Left renal cortex interstitium (tissue), 4 donors: ENCODE data around the gene RPS6KL1. TPM values are rescaled to one million over a fixed set of nuclear protein-coding genes. Genes with fewer than 3 reads are reported as not detected.
A peak's percentile ranks its signal among the peaks of the same experiment; 100 is the strongest.

ENCODE experiments used
- DNase-seq, 4 donors: peaks; one replicate each; pipeline ENCODE4 v3.0.0-alpha.2; 2013; ENCODE audit warnings: low read depth in 4 of 4, low spot score in 2 of 4, missing footprints in 1 of 4
- polyA plus RNA-seq, 4 donors: library from polyadenylated mRNA; unstranded; fragments of 120-200 nt; gene quantifications; one replicate each; pipeline ENCODE4 v1.2.1, GENCODE V29; 2013; ENCODE audit not compliant: insufficient read length in 4 of 4

Gene RPS6KL1, protein sequence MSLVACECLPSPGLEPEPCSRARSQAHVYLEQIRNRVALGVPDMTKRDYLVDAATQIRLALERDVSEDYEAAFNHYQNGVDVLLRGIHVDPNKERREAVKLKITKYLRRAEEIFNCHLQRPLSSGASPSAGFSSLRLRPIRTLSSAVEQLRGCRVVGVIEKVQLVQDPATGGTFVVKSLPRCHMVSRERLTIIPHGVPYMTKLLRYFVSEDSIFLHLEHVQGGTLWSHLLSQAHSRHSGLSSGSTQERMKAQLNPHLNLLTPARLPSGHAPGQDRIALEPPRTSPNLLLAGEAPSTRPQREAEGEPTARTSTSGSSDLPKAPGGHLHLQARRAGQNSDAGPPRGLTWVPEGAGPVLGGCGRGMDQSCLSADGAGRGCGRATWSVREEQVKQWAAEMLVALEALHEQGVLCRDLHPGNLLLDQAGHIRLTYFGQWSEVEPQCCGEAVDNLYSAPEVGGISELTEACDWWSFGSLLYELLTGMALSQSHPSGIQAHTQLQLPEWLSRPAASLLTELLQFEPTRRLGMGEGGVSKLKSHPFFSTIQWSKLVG
- polyA plus RNA-seq = 1 to 10 TPM; 1.0 to 2.1 (median 1.7) TPM

DNA sequence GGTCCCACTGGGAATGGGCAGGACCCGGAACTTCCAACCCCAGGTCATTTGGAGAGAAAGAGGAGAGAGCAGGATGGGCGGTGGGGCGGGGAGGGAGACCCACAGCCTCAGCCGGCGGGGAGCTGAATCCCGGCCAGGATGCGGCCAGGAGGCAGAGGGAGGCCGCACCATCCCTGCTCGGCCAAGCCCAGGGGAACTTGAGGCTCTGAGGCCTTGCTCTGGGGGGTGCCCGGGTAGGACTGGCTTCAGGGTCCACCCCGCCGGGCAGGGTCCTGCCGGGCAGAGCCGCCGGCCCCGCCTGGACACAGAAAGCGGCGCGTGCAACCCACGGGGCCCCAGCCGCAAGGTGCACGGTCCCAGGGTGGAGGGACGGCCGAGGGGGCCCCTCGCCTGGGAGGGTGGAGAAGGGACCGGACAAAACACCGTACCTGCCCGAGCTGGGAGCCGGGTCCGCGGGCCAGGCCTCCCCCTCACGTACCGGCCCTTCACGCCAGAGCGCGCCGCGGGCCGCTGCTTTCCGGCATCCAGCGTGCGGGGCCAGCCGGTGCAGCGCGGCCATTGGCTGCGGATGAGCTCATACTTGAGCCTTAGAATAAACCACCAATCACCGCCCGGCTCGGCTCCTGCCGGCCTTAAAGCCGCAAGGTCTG lies at the start of gene RPS6KL1:
Gene RPS6KL1, minus strand, starts transcription at position 509 of the 650 bp plus-strand sequence. CDS start 1,719 bp downstream, outside the sequence.
- peak in 2 of 4 donors; percentile 44 to 70 for DNase-seq

DNA sequence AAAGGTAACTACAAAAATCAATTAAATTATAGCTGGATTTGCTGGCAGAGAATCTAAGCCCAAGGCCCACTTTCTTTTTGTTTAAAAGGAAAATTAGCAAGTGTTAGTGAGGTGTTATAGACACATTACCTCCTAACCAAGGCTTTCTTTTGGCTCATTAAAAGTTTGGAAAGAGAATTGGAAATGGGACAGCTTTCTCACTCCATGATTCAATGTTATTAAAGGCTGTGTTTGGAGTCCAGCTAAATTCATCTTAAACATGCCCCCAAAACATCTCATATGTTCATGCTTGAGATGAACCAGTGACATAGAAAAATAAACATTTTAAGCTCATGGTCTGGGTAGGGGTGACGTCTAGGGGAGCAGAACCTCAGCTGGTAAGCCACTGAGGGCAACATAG lies 45.8 kb upstream of the RPS6KL1 start:
- DNase-seq = no peak

DNA sequence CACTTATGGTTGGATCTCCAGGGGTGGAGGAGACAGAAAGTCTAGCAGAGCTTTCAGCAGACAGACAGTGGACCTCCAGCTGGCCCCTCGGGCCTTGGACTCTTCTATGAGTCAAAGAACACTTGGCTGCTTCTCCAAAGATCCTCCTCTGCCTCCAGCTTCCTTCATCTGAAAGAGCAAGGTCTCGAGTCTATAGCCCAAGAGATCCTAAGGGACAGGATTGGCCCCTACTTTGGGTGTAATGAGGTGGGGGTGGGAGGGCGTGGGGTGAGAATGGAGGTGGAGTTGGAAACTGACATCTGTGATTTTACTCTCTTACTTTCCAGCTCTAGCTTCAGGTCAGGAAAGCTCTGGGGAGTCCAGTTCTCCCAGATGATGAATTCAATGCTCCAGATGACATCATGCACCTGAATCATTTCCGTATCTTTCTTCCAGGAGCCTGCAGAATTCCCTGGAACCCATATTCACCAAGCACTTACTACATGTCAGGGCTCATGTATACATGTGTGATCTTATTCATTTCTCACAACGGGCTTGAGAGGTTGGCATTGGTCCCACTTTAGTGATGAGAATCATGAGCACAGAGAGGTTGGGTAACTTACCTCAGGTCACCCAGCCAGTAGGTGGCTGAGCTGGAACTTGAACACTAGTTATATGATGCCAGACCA lies 42.6 kb upstream of the RPS6KL1 start:
- DNase-seq = no peak

DNA sequence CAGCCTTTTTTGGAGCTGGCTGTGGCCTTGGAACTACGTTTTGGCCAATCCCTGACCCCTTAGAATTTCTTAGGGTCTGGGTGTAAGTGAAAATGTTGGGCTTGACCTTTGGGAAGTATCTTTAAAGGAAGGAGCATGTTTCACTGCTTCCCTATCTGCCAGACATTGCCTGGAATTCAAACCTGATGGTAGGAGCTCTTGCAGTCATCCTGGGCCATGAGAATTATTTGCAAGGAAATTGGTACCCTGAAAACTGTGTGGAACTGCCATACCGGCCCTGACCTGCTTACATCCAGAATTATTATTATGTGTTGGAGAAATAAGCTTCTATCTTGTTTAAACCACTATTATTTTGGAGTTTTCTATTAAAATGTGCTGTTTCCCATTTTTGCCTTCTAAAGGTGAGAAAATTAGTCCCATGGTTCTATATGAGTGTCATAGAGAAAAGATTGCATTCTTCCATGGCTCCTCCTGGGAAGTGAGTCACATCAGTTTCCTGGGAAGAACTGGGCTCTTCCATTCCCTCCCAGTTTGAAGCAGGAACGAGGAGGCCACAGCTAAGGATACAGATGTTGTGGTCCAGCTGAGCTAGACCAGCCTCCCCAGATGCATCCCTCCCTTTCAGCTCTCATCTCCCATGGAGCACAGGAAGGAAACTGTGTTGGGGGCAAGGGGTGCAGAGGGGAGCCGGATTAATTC lies 41.9 kb upstream of the RPS6KL1 start:
- no peak for DNase-seq

DNA sequence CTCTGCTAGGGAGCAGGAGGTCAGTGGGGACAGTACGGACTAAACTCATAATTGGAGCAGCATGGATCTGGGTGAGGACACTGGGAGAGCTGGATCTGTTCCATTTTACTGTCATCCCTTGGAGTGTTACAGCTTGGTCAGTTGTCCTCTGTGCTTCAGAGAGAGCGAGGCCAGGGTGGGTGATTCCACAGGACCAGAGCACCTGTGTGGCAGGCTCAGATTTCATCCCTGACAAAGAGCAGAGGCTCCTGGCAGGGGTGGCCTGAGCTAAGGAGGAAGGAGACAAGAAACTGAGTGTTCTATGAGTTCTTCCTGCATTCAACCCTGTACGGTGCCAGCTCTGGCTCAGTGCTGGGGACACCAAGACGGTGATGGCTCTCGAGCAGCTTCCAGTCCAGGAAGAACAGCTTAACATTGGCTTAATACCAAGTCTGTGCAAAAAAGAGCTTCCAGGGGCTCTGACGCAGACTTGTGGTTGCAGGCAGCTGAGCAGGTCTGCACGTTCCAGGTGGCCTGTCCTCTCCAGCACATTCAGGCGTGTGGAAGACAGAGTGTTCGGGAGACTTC lies 40.7 kb upstream of the RPS6KL1 start:
- no peak for DNase-seq

DNA sequence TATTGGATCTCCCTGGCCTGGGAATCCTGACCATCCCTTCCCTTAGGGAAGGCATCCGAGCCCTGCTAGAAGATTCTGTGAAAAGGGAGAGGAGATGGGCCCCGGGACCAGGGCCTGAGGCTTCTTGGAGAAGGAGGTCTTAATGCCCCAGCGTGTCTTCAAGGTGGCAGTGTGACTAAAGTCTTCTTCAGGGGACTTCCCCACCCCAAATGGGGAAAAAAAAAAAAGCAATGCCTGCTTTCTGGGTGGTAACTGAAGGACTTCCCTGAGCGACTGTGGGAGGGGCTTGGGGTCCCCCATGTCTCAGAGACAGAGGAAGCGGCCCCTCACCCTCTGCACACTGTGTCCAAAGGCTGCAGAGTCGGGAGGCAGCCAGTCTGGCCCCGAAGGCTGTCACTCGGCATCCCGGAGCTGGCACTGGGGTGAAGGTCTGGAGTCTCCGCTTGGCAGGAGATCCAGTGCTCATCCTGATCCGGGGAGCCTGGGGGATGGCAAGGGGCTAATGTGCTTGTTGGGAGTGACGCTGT lies 40.2 kb upstream of the RPS6KL1 start:
- DNase-seq = no peak

DNA sequence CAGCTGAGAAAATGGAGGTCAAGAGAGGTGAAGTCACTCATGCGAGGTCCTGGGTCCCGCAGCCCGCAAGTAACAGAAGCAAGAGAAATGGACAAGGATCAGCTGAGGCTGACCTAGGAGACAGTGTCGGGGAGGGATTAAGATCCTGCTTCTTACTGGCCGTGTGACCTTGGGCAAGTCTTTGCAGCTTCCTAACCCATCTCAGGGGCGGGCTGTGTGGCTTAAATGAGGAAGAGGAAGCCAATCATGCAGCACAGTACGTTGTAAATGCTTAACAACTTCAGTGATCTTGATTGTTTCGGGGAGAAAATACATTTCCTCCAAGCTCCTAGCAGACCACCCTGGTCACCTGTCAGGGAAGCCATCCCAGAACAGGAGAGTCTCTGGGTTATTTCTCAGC lies 39.4 kb upstream of the RPS6KL1 start:
- DNase-seq = no peak

DNA sequence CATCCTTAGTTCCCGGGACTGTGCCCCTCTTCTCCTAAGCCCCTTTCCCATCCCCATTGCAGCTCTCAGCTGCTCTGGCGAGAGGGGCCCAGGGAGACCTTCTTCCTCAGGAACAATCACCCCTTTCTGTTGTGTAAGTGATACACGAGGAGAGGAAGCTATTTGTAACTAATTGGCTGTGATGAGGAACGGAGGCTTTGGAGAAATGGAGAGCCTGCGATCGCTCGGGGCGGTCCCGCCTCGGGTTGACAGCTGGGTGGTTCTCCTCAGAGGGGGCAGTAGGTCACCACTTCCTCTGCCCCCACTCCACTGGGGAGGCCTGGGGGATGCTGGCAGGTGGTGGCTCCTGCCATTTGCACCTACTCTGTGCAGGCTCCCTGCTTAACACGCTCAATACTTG lies 39.0 kb upstream of the RPS6KL1 start:
- no peak for DNase-seq

DNA sequence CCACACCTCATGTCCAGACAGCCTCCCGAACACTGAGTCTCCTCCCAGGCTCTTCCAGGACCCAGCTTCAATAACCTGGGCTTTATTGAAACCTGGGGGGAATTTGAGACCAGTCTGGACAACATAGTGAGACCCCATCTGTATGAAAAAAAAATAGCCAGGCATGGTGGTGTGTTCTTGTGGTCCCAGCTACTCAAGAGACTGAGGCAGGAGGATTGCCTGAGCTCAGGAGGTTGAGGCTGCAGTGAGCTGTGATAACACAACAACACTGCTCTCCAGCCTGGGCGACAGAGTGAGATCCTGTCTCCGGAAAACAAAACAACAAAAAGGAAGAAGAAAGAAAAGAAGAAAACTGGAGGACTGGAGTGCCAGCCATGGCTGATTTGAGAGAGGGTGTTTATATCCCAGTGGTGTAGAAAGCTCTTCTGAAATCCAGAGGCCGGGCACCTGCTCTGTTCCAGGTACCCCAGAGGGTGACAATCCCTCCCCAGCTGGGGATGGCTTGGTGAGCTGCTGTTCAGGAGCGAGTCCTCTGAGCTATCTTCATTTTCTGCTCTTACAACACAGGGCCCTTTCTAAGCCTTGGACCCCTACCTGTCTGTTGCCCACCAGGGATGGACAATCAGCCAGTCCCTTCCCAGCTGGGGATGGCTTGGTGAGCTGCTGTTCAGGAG lies 38.3 kb upstream of the RPS6KL1 start:
- DNase-seq = no peak

DNA sequence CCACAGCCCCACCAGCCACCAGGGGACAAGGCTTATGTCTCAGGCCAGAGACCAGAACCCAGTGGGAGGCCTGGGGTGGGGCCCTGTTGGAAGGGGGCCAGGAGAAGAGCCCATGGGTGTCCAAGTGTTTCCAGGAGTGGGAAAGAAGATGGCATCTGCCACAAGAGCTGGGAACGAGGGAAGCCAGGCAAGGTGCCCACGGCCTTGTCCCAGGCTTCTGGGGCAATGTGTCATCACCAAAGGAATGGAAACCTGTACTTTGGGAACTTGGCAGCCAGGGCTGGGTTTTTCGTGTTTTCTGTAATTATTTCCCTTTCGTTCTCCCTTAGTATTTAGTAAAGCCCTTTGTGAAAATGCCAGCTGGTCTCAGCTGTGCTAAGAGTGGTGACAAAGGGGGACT lies 37.7 kb upstream of the RPS6KL1 start:
- no peak for DNase-seq

DNA sequence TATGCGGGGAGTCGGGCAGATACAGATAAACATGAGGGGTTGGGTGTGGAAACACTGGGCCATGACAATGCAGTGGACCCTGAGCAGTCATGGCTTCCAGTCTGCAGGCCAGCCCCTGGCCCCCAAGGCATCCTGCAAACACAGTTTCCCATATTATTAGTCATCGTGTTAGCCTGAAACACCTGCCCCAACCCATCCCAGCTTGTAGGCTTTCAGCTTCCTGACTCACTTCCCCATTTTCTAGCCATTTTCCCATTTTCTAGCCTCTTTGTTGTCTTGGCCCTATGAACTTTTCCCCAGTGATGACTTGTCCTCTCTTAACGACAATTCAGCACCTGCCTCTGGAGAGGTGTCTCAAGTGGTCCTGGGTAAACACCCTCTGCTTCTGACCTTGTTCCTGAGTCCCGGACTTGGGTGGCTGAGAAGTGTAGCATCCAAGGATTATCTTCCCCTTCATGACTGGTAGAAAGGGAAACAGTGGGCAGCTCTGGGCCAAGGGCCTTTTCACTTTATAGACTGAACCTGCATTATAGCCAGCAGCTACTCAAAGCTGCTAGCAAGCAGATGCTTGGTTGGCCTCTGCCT lies 36.6 kb upstream of the RPS6KL1 start:
- DNase-seq = no peak

DNA sequence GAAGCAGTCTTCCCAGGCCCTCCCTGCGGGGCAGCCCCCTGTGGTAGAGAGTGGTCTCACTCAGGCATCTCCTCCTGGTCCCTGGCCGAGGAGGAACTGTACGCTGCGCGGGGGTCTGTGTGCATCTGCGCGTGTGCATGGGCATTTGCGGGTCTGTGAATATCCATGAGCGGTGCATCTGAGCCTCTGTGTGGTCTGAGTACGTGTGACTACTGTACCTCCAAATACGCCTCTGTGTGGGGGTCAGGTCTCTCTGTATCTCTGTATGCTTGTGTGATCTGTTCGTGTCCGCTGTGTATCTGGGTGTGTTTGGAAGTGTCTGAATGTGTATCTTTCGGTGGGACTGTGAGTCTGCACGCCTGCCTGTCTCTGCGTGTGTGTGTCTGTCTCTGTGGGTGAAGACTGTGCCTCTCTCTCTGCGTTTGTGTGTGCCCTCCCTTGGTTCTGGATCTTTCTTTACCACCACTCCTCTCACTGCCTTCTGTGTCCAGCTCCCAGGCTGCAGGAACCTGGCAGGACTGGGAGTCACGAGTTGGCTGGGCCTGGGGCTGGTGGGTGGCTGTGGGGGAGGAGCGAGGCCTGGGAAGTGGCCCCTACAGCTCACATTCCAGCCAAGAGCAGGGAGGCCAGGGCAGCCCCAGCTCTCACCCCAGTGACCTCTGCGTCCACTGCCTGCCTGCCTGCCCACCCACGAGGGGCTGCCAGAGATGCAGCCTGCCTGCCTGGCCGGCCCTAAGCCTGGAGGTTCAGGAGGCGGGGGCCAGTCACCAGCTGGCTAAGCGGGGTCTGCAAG lies 33.4 kb upstream of the RPS6KL1 start:
- DNase-seq = no peak

DNA sequence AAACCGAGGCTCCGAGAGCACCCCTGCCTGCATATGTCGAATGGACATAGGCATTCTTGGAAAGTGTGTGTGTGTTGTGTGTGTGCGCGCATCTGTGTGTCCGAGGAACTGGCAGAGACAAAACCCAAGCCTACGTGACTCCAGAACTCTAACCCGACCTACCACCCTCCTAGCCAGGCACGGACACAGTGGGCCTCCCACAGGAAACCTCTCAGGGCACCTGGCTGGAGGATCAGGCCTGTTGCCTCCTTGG lies 32.9 kb upstream of the RPS6KL1 start:
- no peak for DNase-seq

DNA sequence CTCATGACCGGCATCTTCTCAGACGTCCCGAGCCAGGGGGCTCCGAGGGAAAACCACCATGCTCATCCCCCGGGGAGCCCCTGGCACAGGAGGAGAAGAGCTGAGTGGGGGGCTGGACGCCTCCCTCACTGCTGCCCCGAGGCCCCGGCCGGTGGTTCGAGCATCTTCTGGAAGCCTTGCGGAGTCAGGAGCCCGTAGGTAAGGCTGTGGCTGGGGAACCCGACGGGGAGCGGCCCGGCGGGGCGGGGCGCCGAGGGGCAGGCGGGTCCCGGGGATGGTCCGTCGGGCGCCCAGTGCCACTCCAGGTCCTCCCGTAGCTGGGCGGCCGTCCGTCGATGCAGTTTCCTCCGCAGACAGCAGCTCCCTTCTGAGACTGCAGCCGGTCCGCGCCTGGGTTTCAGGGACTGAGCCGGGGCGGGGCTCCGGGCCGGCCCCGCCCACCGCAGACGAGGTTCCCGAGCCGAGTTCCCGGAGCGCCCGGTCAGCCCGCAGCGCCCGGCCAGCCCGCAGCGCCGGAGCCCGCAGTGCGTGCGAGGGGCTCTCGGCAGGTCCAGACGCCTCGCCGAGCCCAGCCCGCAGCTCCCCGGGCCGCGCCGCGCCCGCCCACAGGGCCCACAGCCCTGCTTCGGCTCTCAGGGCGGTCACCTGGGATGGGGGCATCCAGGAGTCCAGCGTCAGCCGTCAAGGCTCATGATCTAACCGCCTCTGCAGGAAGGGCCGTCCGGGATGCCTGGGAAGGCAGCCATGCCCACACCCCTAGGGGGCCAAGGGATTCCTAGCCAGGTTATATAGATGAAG lies 32.4 kb upstream of the RPS6KL1 start, which contains the start of gene PGF:
Gene PGF, minus strand, starts transcription at position 369 of the 798 bp plus-strand sequence. Its CDS starts 355 bp downstream, at position 14.
- no peak for DNase-seq

DNA sequence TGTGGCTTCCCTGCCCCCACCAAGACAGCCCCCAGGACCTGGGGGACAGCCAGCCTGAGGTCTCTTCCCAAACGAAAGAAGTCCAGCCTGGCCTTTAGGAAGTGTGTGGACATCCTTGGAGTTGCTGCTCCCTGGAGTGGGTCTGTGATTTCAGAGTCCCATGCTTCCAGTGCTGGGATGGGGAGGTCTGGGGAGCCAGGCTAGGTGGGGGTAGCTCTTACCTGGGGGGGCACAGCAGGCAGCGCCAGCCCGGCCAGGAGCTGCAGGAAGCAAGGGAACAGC lies 31.8 kb upstream of the RPS6KL1 start:
- DNase-seq = no peak

DNA sequence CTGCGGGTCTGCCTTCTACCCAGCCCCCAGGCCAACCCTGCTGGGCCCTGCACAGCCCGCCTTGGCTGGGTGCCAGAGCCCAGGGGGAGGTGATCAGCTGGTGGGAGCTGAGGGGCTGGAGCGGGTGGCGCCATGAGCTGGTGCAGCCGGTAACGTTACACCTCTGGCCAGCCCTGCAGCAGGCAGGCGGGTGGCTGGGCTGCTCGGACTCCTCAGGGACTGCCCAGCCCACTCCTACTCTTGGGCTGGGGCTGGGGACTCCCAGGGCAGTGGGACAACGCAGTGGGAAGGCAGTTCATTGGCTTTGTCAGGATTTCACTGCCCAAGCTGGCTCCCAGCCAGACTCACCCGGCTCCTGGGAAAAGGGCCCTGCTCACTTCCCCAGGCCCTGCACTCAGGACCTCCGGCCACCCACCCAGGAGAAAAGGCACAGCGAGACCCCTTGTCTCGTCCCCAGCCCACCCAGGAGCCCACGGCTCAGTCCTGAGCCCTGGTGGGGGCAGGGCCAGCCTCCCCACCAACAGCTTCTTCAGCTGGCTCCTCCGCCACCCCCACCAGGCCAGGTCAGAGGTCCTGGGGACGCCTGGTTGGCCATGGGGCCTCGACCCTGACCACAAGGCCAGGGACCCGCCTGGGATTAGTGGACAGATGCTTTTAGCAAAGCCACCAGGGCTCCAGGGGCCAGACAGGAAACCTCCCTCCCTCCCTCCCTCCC lies 31.3 kb upstream of the RPS6KL1 start:
- DNase-seq = peak in 2 of 4 donors; percentile 61 to 64

DNA sequence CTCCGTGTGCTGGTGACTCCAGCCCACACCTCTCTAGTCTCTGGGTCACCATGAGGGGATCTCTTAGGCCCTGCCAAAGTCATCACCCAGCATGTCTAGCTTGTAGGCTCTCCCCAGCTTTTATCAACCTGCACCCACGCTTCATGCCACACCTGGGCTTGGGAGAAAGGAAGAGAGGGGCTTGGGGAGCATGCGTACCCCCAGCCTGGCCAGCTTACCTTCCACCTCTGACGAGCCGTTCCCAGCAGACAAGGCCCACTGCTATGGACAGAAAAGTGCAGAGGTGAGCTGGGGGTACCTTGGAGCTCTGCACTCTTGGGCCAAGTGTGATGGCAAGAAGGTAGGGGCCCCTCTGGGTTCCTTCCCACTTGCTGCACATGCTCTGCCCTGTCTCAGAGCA lies 30.6 kb upstream of the RPS6KL1 start:
- no peak for DNase-seq
